Right cardiac atrium (tissue), 5 donors: ENCODE measurements around the gene ADGRL4. TPM values are rescaled to one million over a fixed set of nuclear protein-coding genes. Genes with fewer than 3 reads are reported as not detected.

Source experiments
- ATAC-seq, 2 donors: fragments of 200-7000 bp; cut with Tn5 transposase; one replicate each; pipeline versions ENCODE4 v1.8.0 to v1.9.1; 2020; ENCODE audit warnings: moderate library complexity in 2 of 2, mild to moderate bottlenecking in 1 of 2
- DNase-seq, 3 donors: peaks; one replicate each; pipeline ENCODE4 v3.0.0-alpha.2; 2020
- H3K27ac ChIP-seq: one replicate; pipeline ENCODE4 v1.5.1; 2013; ENCODE audit warnings: mild to moderate bottlenecking, low read length, control low read depth, moderate library complexity
- H3K27me3 ChIP-seq: one replicate; pipeline ENCODE4 v1.6.1; 2013; ENCODE audit not compliant: control insufficient read depth, insufficient read depth
- H3K4me1 ChIP-seq: one replicate; pipeline ENCODE4 v1.6.1; 2013; ENCODE audit warnings: low read length; ENCODE audit not compliant: control insufficient read depth, insufficient read depth
- H3K4me3 ChIP-seq: one replicate; pipeline ENCODE4 v1.5.1; 2013; ENCODE audit warnings: low read length, control low read depth
- H3K9me3 ChIP-seq: one replicate; pipeline ENCODE4 v1.6.1; 2013; ENCODE audit warnings: low read length; ENCODE audit not compliant: control insufficient read depth
- WGBS: extraction: QIAGEN DNeasy Blood & Tissue Kit; methylation state at CpG from one replicate; pipeline ENCODE4 v1.1.7; 2013; 5-methylcytosine and 5-hydroxymethylcytosine counted together
- intact Hi-C, 4 donors: fragments of 100-400 bp; cut with DNase I; formaldehyde crosslinking; loops; one replicate each; pipeline versions ENCODE4 v1.11.0 to v1.14.0; 2022 to 2023
- polyA plus RNA-seq: library from polyadenylated mRNA; stranded (reverse); fragments of 200-250 nt; gene quantifications from one replicate; pipeline ENCODE4 v1.2.3, GENCODE V29; 2013
- total RNA-seq, 4 donors: library from RNA; stranded (reverse); fragmentation: NEBNext Ultra II Directional; extraction: Animal tissue kit (Norgen Biotek cat#: 25700); gene quantifications; one replicate each; pipeline ENCODE4 v1.2.1, GENCODE V29; 2021
- donor health status: healthy with polysubstance abuse.
- donor health status: DM: no; HTN: yes; CAD: no.
- donor health status: DM: no; HTN: no; CAD: no.
- donor health status: DM: no; HTN: yes; CAD: no; lungs with severe emphysema.
- donor health status: DM: yes; HTN: yes; CAD: no.

Gene ADGRL4
- total and polyA plus RNA-seq, 5 donors = 9.9 to 17.6 (median 11.4) TPM

GRCh38 chr1:78919150-78919549 lies 87.4 kb downstream of the ADGRL4 start:
- ATAC-seq (no peak), DNase-seq (no peak)
- H3K27me3 ChIP-seq = no peaks in the 10 kb centered on the region
- intact Hi-C loops = no loop called here
- H3K27ac ChIP-seq = no peak overlapping the region
- 77% methylated on average over 3 of the region's 3 CpGs for WGBS
- no peaks in the 10 kb centered on the region for H3K9me3 ChIP-seq
- no peaks in the 10 kb centered on the region for H3K4me1 ChIP-seq
- no peak overlapping the region for H3K4me3 ChIP-seq

- H3K4me1 ChIP-seq = no peaks in the 10 kb centered on the region
- DNase-seq (no peak), ATAC-seq (no peak)
- 93% methylated on average over 2 of the region's 2 CpGs for WGBS
- no peaks in the 10 kb centered on the region for H3K9me3 ChIP-seq
- intact Hi-C loops = no loop called here
- no peaks in the 10 kb centered on the region for H3K27me3 ChIP-seq
- H3K27ac ChIP-seq = no peak overlapping the region
- no peak overlapping the region for H3K4me3 ChIP-seq
Measured at GRCh38 chr1:78918157-78918556, 88.4 kb downstream of the ADGRL4 start.

- no peak for DNase-seq
- intact Hi-C loops = no loop called here
- H3K4me1 ChIP-seq = no peaks in the 10 kb centered on the region
- no peak for ATAC-seq
- H3K27me3 ChIP-seq = no peaks in the 10 kb centered on the region
- H3K4me3 ChIP-seq = no peak overlapping the region
- H3K9me3 ChIP-seq = no peaks in the 10 kb centered on the region
- WGBS = 63% methylated on average over 3 of the region's 3 CpGs
- H3K27ac ChIP-seq = no peak overlapping the region
Measured at GRCh38 chr1:78916986-78917385, 89.5 kb downstream of the ADGRL4 start.

- H3K4me1 ChIP-seq = no peaks in the 10 kb centered on the region
- 85% methylated on average over 2 of the region's 2 CpGs for WGBS
- DNase-seq = no peak
- H3K9me3 ChIP-seq = no peaks in the 10 kb centered on the region
- H3K27ac ChIP-seq = no peak overlapping the region
- no peak overlapping the region for H3K4me3 ChIP-seq
- ATAC-seq = no peak
- intact Hi-C loops = no loop called here
- no peaks in the 10 kb centered on the region for H3K27me3 ChIP-seq
Measured at GRCh38 chr1:78913950-78914349, 92.6 kb downstream of the ADGRL4 start.

GRCh38 chr1:78911956-78912880 lies 94.3 kb downstream of the ADGRL4 start:
- Histone ChIP-seq H3K4me3 (no peak overlapping the region), H3K27me3 (no peaks in the 10 kb centered on the region), H3K27ac (no peak overlapping the region), H3K4me1 (no peaks in the 10 kb centered on the region), H3K9me3 (no peaks in the 10 kb centered on the region)
- intact Hi-C loops = no loop called here
- ATAC-seq = no peak
- 78% methylated on average over 3 of the region's 3 CpGs for WGBS
- DNase-seq = no peak

GRCh38 chr1:78902641-78903040 lies 103.9 kb downstream of the ADGRL4 start:
- H3K4me3 ChIP-seq = no peak overlapping the region
- no peaks in the 10 kb centered on the region for H3K27me3 ChIP-seq
- H3K27ac ChIP-seq = no peak overlapping the region
- WGBS = 76% methylated on average over 1 of the region's 1 CpG
- H3K9me3 ChIP-seq = no peaks in the 10 kb centered on the region
- DNase-seq = no peak
- no peak for ATAC-seq
- H3K4me1 ChIP-seq = no peaks in the 10 kb centered on the region
- intact Hi-C loops = no loop called here

- WGBS = 82% methylated on average over 2 of the region's 2 CpGs
- no peak for DNase-seq
- intact Hi-C loops = no loop called here
- H3K9me3 ChIP-seq = no peaks in the 10 kb centered on the region
- H3K4me1 ChIP-seq = no peaks in the 10 kb centered on the region
- ATAC-seq = no peak
- no peak overlapping the region for H3K4me3 ChIP-seq
- no peak overlapping the region for H3K27ac ChIP-seq
- H3K27me3 ChIP-seq = no peaks in the 10 kb centered on the region
Measured at GRCh38 chr1:78894811-78895210, 111.7 kb downstream of the ADGRL4 start.

GRCh38 chr1:78892260-78892840 lies 114.2 kb downstream of the ADGRL4 start:
- Histone ChIP-seq H3K27ac (no peak overlapping the region), H3K4me1 (no peaks in the 10 kb centered on the region), H3K9me3 (no peaks in the 10 kb centered on the region), H3K27me3 (no peaks in the 10 kb centered on the region), H3K4me3 (no peak overlapping the region)
- intact Hi-C loops = no loop called here
- no peak for DNase-seq
- 91% methylated on average over 3 of the region's 3 CpGs for WGBS
- ATAC-seq = no peak

GRCh38 chr1:78887458-78887857 lies 119.1 kb downstream of the ADGRL4 start:
- 96% methylated on average over 2 of the region's 2 CpGs for WGBS
- no peaks in the 10 kb centered on the region for H3K9me3 ChIP-seq
- H3K27ac ChIP-seq = no peak overlapping the region
- H3K4me1 ChIP-seq = peaks cover 3% of the 10 kb centered on the region
- intact Hi-C loops = no loop called here
- no peaks in the 10 kb centered on the region for H3K27me3 ChIP-seq
- ATAC-seq (no peak), DNase-seq (no peak)
- no peak overlapping the region for H3K4me3 ChIP-seq

GRCh38 chr1:78884685-78885452 lies 121.7 kb downstream of the ADGRL4 start:
- ATAC-seq = no peak
- intact Hi-C loops = no loop called here
- Histone ChIP-seq H3K9me3 (no peaks in the 10 kb centered on the region), H3K4me1 (peaks cover 3% of the 10 kb centered on the region), H3K4me3 (no peak overlapping the region), H3K27ac (no peak overlapping the region), H3K27me3 (no peaks in the 10 kb centered on the region)
- 35% methylated on average over 6 of the region's 6 CpGs for WGBS
- DNase-seq = no peak

- intact Hi-C loops = no loop called here
- H3K27ac ChIP-seq = no peak overlapping the region
- no peaks in the 10 kb centered on the region for H3K9me3 ChIP-seq
- H3K4me3 ChIP-seq = no peak overlapping the region
- no peaks in the 10 kb centered on the region for H3K27me3 ChIP-seq
- WGBS = 83% methylated on average over 5 of the region's 5 CpGs
- DNase-seq (no peak), ATAC-seq (no peak)
- peaks cover 3% of the 10 kb centered on the region for H3K4me1 ChIP-seq
Measured at GRCh38 chr1:78880223-78880622, 126.3 kb downstream of the ADGRL4 start.
